Subcutaneous adipose tissue (tissue), 4 donors: ENCODE measurements around the gene PTPN14. TPM values are rescaled to one million over a fixed set of nuclear protein-coding genes. Genes with fewer than 3 reads are reported as not detected.

ENCODE experiments used
- total RNA-seq, 4 donors: library from RNA; depleted of rRNA; stranded (reverse); fragments of >200 nt; gene quantifications; one replicate each; pipeline ENCODE4 v1.1.0, GENCODE V29; 2016
- TF ChIP-seq, protein P1 (sequence below): fragments of 450-650 bp; IDR thresholded peaks from one replicate; pipeline ENCODE4 v1.5.1; 2016; ENCODE audit warnings: low read depth, mild to moderate bottlenecking, control low read depth, antibody characterized with exemption, moderate library complexity

PTPN14 gene
- total RNA-seq, 4 donors from 2014 or later: 13.1 to 39.2 (median 30.0) TPM

DNA sequence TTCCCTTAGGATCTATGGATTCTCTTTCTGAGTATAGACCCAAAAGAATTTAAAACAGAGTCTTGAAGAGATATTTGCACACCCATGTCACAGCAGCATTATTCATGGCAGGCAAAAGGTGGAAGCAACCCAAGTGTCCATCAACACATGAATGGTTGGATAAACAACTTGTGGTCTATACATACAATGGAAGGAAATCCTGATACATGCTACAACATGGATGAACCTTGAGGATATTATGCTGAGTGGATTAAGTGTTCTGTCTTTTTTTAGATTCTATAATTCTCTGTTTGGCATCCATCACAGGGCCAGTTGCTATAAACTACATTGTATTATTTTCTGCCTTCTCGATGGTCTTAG lies 39.8 kb downstream of the PTPN14 start:
- TF ChIP-seq, protein P1, sequence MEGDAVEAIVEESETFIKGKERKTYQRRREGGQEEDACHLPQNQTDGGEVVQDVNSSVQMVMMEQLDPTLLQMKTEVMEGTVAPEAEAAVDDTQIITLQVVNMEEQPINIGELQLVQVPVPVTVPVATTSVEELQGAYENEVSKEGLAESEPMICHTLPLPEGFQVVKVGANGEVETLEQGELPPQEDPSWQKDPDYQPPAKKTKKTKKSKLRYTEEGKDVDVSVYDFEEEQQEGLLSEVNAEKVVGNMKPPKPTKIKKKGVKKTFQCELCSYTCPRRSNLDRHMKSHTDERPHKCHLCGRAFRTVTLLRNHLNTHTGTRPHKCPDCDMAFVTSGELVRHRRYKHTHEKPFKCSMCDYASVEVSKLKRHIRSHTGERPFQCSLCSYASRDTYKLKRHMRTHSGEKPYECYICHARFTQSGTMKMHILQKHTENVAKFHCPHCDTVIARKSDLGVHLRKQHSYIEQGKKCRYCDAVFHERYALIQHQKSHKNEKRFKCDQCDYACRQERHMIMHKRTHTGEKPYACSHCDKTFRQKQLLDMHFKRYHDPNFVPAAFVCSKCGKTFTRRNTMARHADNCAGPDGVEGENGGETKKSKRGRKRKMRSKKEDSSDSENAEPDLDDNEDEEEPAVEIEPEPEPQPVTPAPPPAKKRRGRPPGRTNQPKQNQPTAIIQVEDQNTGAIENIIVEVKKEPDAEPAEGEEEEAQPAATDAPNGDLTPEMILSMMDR: no peak

DNA sequence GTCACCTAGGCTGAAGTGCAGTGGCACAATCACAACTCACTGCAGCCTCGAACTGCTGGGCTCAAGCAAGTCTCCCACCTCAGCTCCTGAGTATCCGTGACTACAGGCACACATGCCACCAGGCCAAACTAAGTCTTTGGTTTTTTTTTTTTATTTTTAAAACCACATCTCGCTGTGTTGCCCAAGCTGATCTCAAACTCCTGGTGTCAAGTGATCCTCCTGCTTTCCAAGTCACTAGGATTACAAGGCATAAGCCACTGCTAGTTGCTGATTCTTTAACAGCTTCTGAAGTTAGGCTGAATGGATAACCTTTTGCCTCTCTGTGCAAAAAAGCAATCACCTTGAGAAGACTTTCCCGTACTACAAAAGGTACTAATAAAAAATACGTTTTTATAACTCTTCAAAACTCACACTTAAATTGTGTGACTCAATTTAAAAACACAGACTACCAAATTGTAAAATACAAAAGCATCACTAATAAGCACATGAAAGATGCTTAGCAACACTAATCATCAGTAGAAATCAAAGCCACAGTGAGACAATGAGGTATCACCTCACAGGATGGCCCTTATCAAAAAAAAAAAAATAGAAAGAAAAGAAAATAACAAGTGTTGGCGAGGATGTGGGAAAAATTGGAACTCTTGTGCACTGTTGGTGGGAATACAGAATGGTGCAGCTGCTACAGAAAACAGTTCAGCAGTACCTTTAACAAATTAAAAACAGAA lies 40.3 kb downstream of the PTPN14 start:
- TF ChIP-seq, protein P1: no peak

DNA sequence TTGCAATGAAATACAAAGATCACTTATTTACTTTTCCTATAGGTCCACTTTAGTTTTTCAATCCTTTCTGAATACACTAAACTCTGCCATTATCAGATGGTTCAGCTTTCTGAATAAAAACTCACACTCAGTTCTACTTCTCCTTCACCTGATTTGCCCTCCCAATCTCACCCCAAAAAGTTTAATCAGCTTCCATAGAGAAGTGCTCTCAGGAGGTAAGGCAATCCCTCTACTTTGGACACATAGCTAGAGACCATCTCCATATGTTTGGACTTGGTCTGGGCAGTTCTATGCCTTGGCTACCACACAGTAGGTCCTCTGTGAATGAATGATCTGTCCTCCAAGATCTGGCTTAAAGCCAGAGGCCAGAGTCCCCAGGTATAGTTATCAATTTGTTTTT lies 40.9 kb downstream of the PTPN14 start:
- TF ChIP-seq, protein P1: no peak

DNA sequence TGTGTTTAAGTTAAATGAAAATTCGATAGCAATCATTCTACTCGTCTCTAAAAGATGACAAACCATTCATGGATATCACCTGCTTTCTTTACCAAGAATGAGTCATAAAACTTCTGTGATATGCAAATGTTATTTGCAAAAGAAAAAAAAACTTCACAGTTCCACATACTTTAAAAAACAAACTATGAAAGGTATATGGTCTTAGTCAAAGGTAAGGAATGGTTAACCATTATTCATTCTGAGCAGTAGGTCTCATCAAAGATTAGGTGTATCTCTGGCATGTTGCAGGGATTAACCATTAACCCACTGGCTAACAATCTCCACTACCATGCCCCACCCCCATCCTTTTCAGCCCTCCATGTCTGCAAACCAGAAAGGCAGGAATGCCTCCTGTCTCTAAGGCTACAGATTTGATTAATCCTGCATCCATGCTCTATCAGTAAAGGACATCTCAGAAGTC lies 44.4 kb downstream of the PTPN14 start:
- TF ChIP-seq, protein P1: no peak

DNA sequence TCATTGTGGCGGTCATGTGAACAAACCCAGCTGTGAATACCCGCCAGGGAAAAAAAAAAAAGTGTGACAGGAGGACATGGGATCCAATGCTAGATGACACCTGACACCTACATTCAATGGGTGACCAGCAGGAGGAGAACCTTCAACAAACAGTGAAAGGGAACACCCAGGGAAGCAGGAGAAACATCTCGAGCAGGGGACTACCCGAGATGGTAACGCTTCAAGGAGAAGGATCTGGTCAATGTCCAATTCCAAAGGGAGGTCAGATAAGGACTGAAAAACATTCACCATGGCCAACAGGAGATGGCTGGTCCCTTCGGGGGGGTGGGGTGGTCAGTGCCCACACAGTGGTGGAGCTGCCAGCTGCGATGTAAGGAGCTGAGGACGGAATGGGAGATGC lies 46.3 kb downstream of the PTPN14 start:
- TF ChIP-seq, protein P1: no peak

DNA sequence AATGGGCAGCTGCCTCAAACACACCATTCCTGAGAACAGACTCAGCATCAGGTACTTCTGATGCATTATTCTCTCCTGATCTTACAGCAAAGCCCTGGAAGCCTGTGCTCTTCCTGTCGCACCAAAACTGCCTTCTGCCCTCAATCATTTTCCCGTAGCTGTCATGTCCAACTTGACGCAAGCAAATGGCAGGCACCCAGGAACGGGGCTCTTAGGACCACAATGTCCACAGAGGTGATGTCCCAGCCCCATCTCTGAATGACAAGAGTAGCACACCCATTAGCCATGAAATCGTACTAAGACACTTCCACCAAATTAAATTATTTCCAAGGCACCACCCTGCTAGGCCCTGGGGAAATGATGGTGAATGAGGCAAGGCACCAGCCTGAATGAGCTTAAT lies 47.1 kb downstream of the PTPN14 start:
- TF ChIP-seq, protein P1: no peak

DNA sequence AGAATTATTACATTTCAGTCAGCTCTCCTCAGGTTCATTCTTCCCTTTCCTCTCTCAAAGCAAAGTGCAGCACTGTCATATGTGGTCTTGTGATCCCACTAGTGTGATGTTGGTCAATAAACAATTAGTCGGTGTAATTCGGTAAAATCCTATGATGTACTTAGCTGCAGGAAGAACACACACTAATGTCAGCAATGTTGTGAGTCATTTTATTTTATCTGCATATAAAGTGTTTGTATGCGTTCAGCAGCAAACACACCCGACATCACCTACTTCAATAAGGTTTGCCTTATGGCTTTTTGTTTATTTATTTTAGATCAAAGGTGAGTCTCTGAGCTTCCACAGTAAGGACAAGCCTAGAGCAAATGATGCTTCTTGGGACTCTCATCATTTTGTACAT lies 47.8 kb downstream of the PTPN14 start:
- TF ChIP-seq, protein P1: no peak
